GM18498 (cell line): ENCODE measurements around the gene NECTIN2.
"Not testable (repeated sequence)": the region's sequence is repeated elsewhere in the genome, so short reads cannot be mapped to it uniquely, and the experiment has no call there.

Experiments used
- ATAC-seq: cut with Tn5 transposase; IDR thresholded peaks from one replicate; pipeline ENCODE4 v1.9.1; 2021; ENCODE audit warnings: mild to moderate bottlenecking, moderate library complexity; ENCODE audit not compliant: unreplicated experiment

NECTIN2 gene

GRCh38 chr19:44904426-44904994, 58.4 kb downstream of the NECTIN2 start:
- no peak for ATAC-seq

GRCh38 chr19:44905437-44906160, 59.5 kb downstream of the NECTIN2 start, which contains the start of gene APOE:
TSS of gene APOE (plus strand) at chr19:44905796. CDS start at chr19:44906625, 829 bp downstream.
- ATAC-seq = no peak

- ATAC-seq = no peak
These were observed 61.5 kb downstream of the NECTIN2 start for GRCh38 chr19:44907613-44908012.

GRCh38 chr19:44908074-44908835, 62.2 kb downstream of the NECTIN2 start:
- ATAC-seq = no peak

GRCh38 chr19:44908836-44909261, 62.8 kb downstream of the NECTIN2 start:
- ATAC-seq = no peak

GRCh38 chr19:44909775-44910174, 63.7 kb downstream of the NECTIN2 start:
- no peak for ATAC-seq

GRCh38 chr19:44911896-44912295, 65.8 kb downstream of the NECTIN2 start:
- not testable (repeated sequence) for ATAC-seq

GRCh38 chr19:44912854-44913253, 66.8 kb downstream of the NECTIN2 start:
- ATAC-seq = no peak

GRCh38 chr19:44913512-44914432, 67.7 kb downstream of the NECTIN2 start:
- ATAC-seq = not testable (repeated sequence)

GRCh38 chr19:44914433-44915206, 68.5 kb downstream of the NECTIN2 start, which contains the start of gene APOC1:
TSS of gene APOC1 (plus strand) at chr19:44914608. CDS start at chr19:44914892, 284 bp downstream.
- ATAC-seq = peak; percentile 92

- ATAC-seq = no peak
These were observed 78.2 kb downstream of the NECTIN2 start for GRCh38 chr19:44924243-44924725.

- ATAC-seq = no peak
These were observed 79.2 kb downstream of the NECTIN2 start for GRCh38 chr19:44925114-44925891.

- not testable (repeated sequence) for ATAC-seq
These were observed 80.4 kb downstream of the NECTIN2 start for GRCh38 chr19:44926245-44927077.

- ATAC-seq = no peak
These were observed 81.6 kb downstream of the NECTIN2 start for GRCh38 chr19:44927746-44928145.

- no peak for ATAC-seq
These were observed 84.0 kb downstream of the NECTIN2 start for GRCh38 chr19:44930088-44930487.

GRCh38 chr19:44931541-44931940, 85.4 kb downstream of the NECTIN2 start:
- ATAC-seq = no peak
